HG03095 (cell line): ENCODE results near the gene KCNJ1.
A peak's percentile ranks its signal among the peaks of the same experiment; 100 is the strongest.

ENCODE experiments used
- ATAC-seq: cut with Tn5 transposase; IDR thresholded peaks from one replicate; pipeline ENCODE4 v1.9.1; 2021; ENCODE audit warnings: moderate library complexity; ENCODE audit not compliant: unreplicated experiment

Gene KCNJ1

DNA sequence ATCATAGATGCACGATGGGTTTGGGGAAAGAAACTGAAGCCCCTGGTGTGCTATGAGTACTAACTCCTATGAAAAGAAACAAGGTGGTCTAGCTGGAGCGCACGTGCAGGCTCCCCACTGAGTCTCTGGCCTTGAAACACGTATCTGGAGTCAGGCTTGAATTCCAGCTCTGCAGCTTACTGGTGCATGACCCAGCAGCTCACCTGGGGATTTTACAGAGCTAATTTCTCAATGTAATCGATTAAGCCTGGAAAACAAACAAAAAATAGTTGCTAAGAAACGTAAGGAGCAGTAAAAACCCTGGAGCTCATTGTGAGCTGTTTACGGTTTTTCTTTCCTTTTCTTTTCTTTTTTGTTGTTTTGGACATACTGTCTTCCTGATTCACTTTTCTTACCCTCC, 12.3 kb downstream of the KCNJ1 start:
- ATAC-seq: no peak

DNA sequence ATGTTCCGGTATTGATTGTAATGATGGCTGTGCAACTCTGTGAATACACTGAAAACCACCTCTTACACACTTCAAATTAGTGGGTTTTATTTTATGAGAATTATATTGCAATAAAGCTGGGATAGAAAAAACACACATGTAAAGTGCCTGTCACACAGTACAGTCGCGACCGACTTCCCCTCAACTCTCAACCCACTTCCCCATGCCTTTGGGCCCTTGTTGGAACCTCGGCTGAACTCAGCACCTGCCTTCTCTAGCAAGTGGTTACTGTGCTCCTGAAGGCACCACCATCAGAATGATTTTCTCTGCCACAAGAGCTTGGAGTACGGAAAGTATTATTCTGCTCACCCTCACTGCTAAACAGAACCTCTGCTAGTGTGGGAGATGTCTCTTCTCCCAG, 13.5 kb downstream of the KCNJ1 start:
- ATAC-seq: no peak

DNA sequence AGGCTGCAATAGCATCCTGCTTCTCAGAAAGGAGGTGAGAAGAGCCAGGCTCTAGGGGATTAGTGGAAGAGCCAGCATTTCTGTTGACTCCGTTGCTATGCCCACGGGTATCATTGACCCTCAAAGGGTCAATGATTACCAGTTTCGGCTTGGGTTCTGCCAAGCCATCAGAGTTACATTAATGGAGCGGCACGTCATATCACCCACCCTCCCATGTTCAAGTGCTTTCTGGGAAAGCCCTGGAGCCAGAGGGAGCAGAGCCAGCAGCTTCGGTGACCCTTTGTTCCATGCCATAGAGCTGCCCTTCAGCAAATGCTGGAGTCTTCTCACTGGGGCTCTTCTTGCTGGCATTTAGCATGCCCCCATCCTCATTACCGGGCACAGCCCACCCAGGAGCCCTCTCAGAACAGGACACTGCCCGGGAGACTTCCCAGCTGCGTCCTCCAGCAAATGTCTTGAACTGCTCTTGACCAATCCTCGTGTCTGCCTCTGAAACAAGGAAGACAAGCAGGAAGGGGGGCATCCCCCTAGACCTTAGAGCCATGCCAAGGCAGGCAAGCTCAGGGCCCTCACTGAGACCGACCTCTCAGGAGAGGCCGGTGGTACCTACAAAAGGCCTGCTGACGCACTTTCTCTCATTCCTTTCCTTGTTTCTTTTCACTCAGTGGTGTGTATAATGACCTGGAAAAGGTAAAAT, 14.6 kb downstream of the KCNJ1 start:
- no peak for ATAC-seq

DNA sequence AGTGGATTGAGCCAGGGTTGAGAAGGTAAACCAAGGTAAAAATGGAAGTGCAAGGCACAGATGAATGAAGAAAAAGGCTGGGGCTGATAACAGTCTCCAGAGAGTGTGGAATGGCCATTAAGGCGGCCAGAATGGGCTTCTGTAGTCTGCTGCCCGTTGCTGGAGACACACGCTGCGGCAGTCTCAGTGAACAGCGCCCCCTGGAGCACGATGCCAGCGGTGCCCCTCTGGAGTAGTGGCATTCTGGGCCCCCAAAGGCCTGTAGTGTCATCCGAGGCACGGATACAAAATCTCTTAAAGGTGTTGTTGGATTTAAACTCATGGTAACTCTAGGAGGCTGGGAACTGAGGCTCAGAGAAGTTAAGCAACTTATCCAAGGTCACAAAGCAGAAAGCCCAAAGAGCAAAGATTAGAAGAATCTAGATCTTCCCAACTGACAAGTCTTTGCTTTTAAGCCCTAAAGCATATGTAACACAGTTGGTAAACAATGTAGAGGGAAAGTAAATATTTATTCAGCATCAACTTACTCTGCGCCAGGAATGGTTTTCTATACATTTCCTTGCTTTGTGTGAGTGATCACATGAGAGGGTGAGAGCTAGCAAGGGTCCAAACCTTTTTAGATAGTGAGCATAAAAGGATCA, 18.2 kb downstream of the KCNJ1 start:
- ATAC-seq: peak; percentile 88

DNA sequence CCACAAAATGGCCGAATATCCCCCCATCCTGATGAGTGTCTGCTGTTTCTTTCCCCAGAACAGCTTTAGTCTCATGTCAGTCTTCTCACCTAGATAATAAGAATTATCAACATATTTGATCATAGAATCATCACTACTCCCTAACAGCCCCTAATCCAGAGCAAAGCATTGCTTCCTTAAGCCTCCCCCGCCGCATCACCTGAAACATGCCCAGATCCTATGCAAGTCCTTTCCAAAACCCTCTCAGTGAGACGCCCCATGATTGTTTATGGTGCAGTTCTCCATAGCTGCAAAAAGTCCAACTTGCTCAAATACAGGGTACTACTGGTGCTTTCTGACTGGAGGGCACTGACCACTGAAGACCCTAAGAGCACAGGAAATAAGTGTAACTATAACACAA, 20.1 kb downstream of the KCNJ1 start:
- ATAC-seq: no peak

DNA sequence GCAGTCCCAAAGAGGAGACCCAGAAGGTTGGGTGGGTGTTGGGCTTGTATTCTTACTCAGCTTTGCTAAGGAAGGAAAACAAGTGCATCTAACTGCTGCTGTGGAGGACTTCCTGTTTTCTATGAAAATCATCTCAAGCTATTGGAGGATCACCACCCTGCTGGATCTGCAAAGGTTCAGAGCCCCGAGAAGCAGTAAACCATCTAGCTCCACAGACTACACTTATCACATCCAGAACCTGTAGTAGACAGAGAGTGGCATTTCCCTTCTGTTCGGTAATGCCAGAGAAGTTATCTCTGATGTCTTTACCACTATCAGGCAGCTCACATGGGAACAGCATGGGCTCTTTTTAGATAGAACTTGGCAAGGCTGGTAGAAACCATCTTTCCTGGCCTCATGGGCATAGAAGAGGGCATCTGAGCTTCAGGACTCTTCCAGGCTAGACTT, 21.7 kb downstream of the KCNJ1 start:
- ATAC-seq: no peak

DNA sequence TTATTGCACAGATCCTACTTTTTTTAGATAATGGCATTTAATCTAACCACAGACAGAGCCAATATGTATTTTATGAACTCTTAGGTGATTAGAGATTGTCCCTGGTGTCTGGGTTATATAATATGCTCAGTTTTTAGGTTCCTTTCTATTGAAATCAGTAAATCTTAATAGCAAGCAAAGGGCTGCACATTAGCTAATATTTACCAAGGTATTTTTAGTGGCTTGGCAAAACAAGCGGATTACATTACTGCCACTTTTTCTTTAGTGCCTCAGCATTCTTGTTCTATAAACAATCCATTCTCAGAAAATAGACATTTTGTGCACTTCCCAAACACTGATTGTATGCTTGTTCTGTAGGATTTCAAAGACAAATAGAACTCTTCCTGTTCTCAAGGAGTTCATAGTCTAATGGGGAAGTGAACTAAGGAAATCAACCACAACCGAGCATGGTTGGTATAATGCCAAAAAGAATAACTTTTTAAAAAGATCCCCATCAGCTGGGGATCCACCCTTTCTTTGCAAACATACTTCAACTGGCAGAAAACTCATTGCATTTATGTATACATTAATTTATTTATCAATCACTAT, 23.8 kb downstream of the KCNJ1 start:
- ATAC-seq: no peak

DNA sequence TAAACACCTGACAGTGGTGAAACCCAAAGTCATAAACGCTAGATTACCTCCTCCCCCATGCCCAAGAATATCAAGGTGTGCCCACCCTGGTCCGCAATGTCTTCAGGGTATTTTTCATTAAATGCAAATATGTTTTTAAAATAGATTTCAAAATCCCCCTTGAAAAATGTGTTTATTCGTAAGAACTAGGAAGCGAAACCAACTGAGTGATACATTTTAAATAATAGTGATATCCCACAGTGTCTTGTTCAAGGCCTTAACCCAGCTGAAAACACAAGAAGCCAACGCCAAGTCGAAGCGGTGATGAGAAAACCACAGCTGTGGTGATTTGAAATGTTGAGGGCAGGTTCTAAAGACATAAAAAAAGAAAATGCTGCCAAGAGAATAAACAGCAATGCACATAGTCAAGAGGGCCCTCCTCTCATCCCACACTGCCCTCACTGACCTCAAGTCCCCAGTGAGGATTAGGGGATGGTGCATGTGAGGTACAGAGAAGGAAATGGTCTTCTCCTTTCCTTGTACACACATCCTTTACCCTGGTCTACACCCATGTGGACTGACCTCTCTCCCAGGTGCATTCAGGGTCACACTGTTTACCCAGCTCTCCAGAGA, 25.5 kb downstream of the KCNJ1 start:
- no peak for ATAC-seq

DNA sequence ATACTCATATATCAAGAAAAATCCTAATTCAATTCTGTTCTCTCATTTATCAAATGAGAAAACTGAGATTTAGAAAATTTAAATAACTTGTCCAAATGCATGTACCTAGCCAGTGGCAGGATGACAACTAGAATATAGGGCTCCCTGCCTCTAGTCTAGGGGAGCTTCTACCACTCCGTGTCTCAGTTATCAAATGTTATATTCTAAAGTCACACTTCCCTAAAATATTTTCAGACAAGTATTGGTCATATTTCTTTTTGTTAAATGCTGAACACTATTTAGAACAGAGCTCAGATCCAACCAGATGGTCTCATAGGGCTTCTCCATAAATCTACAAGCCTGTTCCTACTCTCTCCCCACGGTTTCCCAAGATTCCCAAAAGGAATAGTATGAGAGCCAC, 26.3 kb downstream of the KCNJ1 start:
- ATAC-seq: no peak

DNA sequence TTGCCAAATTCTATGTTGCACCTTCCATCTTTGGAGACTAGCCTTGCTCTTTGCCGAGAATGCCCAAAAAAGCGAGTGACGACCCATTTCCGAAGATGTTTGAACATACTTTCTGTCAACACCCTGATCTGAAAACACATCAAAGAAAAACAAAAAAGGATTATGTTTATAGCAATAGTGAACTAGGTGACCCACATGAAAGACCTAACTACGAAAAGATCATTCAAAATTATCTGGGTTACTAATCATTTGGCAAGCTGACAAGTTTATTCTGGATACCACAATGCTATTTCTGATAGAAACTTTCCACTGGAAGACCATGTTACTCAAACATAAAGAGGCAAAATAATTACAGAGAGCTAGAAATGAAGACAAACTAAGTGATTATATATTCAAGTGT, 27.0 kb downstream of the KCNJ1 start:
- ATAC-seq: no peak

DNA sequence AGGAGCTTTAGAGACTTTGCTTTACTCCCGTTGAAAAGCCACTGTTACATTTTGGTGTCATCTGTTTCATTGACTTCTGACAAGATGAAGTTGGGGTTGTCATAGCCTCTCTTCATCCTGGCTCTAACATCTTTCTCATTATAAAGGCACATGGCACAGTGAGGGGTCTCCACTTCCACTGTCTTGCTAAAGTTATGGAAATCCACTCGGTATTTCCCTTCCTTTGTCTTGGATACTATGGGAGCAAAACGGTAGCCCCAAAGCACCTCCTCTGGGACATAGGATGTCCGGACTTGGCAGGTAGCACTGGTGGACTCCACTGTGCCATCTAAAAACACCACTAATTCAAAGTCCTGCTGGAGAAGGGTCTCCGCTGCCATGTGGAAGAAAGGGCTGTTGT, 28.0 kb downstream of the KCNJ1 start:
- no peak for ATAC-seq

DNA sequence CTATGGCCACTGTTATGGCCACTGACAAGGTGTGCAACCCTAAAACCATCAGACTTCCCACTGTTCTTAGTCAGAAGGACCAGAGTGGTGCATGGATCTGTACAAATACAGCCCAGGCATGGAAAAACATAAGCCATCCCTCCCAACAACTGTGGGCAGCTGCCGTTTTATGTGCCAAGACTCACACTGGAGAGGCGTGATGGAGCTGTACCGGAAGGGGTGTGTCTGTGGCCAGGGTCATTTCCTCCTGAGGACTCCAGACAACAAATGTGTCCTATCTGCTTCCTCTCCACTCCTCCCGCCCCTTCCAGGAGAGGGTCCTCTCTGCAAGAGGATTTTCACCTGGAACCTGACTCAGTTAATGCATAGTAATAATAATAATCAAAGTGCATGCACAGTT, 29.5 kb downstream of the KCNJ1 start:
- no peak for ATAC-seq

DNA sequence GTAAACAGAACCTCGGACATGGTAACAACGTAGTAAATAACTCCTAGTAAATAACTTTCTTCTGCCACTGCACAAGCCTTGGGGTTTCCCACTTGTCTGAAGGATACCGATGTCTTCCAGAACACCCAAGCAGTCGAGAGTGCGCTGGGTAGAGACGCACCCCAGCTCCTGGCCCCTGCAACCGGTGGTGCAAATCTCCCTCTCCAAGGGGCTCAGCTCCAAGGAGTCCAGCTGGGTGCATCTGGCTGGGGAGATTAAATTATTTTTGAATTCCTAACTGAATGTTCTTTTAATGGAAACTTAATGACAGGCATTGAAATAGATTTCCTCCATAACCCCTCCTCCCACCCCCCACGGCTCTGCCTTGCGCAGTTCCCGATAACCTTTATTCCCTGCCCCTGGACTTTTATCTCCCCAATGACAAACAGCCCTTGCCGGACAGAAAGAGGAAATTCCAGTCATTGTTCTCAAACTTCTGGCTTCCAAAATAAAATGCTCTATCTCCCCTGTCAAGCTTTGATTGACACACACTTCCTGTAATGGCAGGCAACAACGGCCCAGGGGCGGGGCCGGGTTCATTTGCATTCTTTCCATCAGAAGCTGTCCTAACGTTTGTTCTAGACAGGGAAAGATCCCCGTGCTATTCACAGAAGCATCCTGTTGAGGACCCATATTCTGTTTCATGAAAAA, 31.2 kb downstream of the KCNJ1 start:
- ATAC-seq: no peak

DNA sequence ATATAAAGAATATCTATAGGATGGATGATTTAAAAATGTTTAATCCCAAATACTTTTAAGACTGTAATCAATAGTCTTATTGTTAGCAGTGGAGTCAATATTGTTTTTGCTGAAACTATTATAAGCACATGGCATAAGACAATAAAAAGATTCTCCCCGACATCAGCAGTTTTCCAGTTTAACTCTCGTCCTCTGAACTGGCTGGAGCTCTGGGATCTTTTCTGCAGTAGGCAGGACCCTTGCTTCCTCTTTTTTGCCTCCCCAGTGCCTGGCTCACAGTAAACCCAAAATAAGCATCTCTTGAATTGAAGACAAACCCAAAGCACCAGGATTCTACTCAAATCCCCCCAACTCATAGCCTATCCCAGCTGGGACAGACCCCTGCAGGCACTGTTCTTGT, 32.9 kb downstream of the KCNJ1 start:
- no peak for ATAC-seq

DNA sequence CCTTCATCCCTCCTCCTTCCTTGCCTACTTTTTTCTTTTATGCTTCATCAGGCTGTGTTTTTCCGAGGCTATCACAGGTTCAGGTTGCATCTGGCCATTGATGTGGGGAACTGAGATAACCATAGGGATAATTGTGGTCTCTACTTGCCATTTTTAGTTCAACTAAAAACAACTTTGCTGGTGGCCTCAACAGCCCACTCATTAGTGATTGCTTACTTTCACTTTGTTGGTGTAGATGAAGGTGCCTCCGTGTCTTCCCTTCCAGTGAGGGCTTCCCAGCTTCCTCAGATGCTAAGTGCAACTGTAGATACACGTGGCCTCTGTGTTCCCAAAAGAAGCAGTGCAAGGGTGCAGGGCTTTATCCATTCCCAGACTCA, 35.0 kb downstream of the KCNJ1 start:
- peak; percentile 46 for ATAC-seq

DNA sequence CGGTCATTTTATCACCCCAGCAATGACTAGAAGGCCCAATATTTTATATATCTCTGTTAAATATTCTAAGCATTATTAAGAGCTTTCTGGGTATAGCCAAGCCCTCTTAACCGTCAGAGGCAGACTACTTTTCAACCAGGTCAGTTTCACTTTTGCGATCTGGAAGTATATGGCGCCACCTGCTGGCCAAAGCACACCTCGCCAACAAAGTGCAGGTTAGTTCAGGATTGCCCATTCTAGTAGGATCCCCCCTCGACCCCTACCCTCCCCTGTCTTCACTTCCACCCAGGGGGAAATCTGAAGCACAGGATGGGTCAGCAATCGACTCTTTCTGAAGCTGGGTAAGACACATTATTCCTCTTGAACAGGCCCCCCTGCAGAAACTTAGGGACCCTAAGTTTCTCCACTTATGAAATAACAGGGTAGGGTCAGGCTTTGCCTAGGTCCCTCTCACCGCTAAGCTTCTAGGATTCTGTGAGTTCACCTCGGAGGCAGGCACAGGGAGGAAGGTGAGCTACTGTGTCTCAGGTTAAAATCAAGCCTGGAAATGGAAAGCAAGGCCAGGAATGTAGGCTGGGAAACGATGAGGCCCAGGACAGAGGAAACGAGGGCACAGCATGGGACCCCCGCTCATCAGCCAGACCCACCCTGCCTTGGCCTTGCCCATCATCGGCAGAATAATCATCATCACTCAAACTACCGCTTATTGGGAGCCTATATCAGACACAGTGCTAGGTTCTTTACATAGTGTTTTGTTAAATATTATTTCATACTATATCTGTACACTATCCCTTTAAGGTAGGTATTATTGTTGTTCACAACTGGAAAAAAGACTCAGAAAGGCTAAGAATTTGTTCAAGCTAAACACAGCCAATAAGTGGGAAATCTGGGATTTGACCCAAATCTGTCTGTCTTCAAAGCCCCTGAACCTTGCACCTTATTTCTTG, 35.6 kb downstream of the KCNJ1 start:
- peak; percentile 86 for ATAC-seq

DNA sequence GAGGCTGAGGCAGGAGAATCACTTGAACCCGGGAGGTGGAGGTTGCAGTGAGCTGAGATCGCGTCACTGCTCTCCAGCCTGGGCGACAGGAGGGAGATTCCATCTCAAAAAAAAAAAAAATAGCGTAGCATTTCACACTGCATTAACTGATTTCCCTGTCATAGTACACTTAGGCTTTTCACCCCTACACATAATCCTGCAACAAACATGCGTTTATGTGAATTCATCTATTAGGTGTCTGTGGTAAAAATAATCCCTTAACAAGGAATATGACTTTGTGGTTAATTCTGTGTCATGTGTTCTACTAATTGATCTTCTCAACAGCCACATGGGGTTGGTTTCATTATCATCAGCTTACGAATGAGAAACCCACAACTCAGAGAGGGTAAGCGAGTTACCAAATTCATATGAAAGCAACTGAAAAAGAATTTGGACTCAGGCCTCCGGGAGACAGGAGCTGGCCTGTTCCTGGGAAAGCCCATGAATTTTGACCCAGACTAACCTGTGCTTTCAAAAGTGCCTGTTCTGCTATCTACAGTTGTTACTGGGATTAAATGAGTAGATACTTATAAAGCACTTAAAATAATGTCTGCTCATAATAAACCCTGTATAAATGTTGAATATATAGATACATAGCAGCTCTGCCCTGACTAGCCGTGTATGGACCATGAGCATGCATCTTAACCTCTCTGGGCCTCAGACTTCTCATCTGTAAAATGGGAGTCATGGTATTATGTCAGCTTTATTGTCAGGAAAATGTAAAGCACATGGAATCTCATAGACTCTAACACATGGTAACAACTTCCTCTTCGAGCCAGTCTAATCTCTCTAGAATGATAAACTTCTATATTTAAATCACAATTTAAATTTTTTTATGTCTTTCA, 36.6 kb downstream of the KCNJ1 start:
- ATAC-seq: peak; percentile 25

DNA sequence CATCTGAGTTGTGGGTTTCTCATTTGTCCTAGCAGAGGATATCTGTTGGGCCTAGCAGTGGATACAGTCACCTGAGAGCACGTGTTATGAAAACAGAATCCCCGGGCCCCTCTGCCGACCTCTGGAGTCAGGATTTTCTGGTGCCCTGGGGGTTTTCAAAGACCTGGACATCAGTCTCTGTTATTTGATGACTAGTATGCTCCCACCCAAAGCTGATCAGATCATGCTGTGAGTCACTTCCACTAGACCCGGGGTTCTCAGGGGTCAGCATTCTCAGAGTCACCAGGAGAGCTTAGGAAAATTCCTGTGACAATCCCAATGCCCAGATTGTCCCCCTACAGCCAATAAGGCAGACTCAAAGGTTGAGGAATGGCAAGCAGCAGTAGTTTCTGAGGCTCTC, 38.7 kb downstream of the KCNJ1 start:
- ATAC-seq: no peak

DNA sequence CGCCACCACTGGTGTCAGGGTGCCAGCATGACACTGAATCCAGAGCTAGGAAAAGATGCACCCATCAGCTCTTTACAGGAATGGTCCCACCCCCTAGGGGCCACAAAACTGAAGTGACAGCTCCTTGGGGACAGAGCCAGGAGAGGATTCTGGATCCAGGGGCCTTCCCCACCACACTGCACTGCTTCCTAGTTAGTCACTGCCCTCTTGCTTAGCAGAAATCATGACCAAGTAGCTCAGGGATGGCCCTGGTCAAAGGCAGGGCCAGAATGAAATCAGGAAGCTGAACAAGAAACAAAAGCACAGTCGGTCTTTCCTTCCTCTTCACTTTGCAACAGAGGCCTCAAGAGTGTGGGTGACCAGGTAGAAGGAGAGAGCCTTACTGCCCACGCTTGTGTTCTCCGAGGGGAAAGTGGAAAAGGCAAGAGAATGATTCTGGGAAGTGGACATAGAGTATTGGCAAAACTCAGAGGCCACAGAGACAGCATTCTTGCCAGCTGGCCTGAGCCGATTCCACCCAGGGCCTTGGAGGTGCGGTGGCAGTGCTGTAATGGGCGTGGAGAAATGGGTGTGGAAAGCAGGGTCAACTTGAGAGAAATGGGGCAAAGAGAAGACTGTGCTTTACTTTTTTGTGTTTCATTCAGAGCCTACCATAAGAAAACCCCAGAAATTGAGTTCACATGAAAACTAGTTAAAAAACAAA, 39.8 kb downstream of the KCNJ1 start:
- ATAC-seq: no peak
